NCI-H446 treated with DMSO at 0.1 percent for 48 hours (cell line): ENCODE data around the gene OR2V1.
"Not testable (repeated sequence)": the region's sequence is repeated elsewhere in the genome, so short reads cannot be mapped to it uniquely, and the experiment has no call there.

Experiments used
- DNase-seq: peaks from one replicate; lab custom pipeline; 2025; lab: John Stamatoyannopoulos, UW

Gene OR2V1

DNA sequence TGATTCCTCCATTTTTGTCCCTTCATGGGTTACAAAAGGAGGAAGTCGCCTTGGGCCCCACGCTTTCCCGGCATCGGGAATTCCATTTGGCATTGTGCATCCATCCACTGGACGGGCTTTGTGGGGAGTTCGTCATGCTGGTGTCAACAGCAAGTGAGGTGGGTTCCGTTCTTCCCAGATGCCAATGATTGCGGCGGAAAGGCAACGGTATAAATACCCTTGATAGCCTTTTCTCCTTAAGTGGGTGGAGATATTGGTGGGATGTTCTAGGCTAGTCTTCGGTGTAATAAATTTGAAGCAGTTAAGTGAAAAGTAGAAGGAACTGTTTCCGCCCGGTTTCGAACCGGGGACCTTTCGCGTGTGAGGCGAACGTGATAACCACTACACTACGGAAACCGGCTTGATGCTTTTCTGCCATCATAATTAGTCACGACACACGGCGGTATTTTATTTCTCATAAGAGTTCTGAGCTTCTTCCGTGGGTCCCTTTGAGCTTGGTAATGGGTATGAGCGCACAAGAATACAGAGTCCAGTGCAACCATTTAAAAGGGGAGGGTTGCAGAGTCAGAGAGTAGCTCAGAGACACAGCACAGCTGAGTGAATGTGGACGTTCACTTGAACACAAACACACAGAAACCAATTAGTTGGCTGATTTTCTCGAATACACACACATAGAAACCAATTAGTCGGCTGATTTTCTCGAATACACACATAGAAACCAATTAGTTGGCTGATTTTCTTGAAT is 28.9 kb downstream of the OR2V1 start:
- not testable (repeated sequence) for DNase-seq

DNA sequence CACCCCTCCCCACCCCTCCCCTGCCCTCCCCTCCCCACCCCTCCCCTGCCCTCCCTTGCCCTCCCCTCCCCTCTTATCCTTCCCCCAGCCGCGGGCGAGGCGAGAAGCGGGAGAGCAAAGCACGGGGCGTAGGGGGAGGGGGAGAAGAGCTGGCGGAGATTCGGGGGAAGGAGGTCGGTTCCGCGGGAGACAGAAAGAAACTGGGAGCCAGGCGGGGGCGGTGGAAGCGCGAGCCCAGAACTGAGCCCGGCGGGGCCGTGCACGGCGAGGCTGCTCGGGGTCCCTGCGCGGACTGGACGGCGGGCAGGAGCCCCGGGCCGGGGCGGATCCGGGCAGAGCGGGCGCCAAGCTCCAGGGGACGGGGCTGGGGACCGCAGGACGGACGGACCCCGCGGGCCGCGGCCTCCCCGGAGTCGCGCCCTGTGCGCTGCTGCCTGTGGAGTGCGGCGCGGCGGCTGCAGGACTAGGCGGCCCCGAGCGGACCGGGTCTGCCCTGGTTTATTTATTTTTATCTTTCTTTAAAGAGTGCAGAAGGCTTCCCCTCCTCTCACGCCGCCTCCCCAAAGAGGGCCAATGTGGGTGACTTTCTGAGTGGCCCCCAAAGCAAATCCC is 29.8 kb downstream of the OR2V1 start:
- DNase-seq = not testable (repeated sequence)

DNA sequence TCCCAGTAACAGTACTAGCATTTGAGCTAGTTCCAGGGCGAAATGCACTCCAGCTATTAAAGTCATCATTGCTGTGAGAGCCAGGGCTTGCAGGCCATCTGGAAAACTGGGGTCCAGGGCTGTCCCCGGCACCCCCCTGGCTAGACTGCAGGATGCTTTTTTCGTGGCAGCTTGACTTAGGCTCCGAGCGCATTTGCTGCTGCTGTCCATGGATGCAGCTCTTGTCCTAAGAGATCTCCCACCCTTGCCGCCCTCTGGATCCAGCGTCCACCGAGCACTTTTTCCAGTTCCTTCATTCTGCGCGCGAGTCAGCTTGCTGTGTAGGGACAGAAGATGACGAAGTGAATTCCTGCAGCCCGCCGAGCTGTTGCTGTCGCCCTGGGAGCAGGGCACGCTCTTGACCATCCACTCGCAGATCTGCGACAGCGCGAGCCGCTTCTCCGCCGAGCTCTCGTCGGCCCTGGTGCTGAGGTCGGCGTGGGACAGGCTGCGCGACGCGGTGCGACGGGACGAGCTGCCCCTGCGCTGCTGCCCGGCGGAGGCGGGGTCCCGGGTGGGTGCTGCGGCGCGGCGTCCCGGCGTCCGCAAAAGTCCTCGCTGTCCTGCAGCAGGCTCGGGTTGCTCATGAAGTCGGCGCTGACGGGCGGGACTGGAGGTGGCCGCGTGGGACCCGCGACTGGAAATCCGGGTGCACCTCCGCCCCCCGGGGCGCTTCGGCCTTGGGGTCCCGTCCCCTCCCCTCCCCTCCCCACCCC is 30.7 kb downstream of the OR2V1 start:
- DNase-seq = no peak

DNA sequence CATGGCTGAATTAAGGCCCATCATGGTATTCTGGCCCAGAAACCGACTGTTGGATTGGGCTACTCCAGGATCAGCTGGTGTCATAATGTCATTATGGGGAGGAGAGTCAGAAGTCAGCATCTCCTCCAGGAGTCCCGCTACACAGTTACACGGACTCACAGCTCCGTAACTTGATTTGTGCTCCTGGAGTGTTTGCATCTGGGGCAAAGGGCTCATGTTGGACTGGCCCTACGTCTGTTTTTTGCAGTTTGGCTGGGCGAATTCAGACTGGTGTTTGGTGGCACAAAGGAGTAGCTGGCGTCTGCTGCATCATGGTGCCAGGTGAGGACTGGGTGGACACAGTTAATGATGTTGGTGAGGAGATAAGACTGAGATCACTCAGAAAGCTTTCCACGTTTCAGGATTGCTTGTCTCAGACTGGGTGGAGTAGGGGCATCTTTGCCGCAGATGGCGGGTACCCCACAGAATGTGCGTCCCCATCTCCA is 31.3 kb downstream of the OR2V1 start:
- DNase-seq = no peak

DNA sequence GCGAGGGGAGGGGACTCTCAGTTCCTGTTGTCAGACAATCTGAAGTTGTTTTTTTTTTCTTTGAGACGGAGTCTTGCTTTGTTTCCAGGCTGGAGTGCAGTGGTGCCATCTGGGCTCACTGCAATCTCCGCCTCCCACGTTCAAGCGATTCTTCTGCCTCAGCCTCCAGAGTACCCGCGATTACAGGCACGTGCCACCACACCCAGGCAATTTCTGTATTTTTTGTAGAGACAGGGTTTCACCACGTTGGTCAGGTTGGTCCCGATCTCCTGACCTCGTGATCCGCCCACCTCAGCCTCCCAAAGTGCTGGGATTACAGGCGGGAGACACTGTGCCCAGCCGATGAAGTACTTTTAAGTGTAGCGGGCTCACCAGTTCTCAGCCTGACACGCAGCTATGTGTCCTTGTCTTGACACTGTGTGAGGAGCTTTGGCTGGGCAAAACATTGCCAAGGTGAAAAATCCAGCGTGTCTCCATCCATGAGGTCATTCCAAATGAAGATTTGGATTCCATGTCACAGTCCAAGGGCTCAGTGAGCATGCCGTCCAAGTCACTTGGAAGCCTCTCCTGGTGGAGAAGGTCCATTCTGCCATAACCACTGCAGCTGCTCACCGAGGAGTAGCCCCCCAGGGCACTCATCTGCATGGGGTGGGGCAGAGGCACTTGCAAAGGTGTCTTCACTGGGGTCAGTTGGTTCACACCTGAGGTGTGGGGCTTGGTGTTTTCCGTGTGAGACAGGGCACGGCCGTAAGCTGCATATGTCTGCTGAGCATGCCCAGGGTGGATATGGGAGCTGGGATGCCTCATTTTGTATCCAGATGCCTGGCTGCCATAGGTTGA is 32.0 kb downstream of the OR2V1 start:
- DNase-seq = no peak

DNA sequence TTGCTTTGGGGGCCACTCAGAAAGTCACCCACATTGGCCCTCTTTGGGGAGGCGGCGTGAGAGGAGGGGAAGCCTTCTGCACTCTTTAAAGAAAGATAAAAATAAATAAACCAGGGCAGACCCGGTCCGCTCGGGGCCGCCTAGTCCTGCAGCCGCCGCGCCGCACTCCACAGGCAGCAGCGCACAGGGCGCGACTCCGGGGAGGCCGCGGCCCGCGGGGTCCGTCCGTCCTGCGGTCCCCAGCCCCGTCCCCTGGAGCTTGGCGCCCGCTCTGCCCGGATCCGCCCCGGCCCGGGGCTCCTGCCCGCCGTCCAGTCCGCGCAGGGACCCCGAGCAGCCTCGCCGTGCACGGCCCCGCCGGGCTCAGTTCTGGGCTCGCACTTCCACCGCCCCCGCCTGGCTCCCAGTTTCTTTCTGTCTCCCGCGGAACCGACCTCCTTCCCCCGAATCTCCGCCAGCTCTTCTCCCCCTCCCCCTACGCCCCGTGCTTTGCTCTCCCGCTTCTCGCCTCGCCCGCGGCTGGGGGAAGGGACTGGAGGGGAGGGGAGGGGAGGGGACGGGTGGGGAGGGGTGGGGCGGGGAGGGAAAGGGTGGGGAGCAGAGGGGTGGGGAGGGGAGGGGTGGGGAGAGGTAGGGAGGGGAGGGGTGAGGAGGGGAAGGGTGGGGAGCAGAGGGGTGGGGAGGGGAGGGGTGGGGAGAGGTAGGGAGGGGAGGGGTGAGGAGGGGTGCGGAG is 33.0 kb downstream of the OR2V1 start:
- not testable (repeated sequence) for DNase-seq

DNA sequence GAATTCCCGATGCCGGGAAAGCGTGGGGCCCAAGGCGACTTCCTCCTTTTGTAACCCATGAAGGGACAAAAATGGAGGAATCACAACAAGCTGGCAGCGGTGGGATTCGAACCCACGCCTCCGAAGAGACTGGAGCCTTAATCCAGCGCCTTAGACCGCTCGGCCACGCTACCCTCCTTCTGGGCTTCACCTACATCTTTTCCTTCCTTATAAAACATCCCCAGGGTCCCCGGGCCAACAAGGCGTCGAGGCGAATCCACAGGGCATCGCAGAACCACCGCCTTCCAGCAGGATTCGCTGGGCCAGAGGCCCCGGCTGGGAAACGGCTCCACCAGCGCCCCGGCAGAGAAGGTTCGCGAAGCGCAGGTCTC is 33.6 kb downstream of the OR2V1 start:
- not testable (repeated sequence) for DNase-seq

DNA sequence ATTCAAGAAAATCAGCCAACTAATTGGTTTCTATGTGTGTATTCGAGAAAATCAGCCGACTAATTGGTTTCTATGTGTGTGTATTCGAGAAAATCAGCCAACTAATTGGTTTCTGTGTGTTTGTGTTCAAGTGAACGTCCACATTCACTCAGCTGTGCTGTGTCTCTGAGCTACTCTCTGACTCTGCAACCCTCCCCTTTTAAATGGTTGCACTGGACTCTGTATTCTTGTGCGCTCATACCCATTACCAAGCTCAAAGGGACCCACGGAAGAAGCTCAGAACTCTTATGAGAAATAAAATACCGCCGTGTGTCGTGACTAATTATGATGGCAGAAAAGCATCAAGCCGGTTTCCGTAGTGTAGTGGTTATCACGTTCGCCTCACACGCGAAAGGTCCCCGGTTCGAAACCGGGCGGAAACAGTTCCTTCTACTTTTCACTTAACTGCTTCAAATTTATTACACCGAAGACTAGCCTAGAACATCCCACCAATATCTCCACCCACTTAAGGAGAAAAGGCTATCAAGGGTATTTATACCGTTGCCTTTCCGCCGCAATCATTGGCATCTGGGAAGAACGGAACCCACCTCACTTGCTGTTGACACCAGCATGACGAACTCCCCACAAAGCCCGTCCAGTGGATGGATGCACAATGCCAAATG is 34.1 kb downstream of the OR2V1 start:
- not testable (repeated sequence) for DNase-seq

DNA sequence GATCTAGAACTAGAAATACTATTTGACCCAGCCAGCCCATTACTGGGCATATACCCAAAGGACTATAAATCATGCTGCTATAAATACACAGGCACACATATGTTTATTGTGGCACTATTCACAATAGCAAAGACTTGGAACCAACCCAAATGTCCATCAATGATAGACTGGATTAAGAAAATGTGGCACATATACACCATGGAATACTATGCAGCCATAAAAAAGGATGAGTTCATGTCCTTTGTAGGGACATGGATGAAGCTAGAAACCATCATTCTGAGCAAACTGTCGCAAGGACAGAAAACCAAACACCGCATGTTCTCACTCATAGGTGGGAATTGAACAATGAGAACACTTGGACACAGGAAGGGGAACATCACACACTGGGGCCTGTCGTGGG is 35.8 kb downstream of the OR2V1 start:
- DNase-seq = not testable (repeated sequence)

DNA sequence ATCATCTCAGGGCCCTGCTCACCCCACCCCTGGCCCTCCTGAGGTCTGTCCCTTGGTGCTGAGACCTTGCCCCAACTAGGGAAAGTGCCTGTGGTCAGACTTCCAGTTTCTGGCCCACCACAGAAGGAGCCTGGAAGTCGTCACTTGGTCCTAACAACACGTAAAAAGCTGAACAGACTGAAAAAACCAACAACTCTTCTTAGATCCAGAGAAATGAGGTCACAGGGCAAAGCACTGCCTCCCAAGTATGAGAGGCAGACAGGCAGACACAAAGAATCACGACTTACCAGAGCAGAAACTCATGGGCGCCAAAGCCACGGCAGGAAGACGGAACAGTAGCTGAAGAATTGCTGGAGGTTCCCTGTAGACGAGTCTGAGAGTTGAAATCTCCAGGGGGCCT is 38.5 kb downstream of the OR2V1 start:
- no peak for DNase-seq

DNA sequence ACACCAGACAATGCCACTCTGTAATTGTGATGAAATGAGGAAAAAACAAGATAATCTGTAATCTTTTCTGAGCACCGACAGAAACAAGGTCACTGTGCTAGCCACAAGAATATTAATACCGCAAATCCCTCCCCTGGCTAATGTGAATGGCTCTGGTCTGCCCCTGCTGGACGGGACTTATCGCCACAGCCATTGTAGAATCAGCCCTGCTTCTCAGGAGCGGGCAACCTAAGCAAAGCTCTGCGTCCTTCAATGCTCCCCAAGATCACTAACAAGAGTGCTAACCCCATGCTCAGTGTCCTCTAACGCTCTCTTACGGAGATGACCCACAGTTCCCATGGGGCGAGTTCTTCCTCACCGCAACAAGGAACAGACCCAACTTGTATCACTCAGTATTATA is 42.7 kb downstream of the OR2V1 start:
- no peak for DNase-seq

DNA sequence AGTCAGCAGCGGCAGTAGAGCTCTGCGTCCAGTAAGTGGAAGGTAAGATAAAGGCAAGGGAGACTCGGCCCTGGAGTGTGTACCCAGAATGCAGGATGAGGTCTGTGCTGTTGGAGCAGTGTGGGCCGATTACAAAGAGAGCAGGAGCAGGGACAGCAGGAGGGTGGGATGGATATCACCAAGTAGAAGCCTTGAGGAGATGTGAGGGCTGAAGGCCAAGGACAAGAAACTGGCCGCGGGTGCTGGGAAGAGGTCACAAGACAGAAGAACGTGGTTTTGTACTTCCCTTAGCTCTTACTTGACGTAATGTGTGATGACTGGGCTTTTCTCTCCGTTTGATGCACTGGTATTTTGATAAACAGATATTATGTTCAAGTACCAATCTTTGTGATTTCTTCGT is 43.7 kb downstream of the OR2V1 start:
- DNase-seq = no peak

DNA sequence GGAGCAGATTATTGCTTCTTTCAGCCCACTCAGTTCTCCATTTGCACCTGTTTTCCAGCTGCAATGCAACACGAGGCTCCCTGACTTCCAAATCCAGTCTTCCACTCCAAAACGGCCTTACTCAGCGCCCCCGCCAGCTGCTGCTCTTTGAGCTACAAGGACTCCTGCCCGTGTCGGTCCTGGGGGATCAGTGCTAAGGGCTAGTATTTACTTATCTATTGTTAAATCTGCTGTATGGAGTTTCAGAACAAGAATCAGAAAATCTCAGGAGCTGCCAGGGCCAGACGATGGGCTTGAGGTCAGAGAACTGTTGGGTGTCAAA is 44.1 kb downstream of the OR2V1 start:
- DNase-seq = no peak

DNA sequence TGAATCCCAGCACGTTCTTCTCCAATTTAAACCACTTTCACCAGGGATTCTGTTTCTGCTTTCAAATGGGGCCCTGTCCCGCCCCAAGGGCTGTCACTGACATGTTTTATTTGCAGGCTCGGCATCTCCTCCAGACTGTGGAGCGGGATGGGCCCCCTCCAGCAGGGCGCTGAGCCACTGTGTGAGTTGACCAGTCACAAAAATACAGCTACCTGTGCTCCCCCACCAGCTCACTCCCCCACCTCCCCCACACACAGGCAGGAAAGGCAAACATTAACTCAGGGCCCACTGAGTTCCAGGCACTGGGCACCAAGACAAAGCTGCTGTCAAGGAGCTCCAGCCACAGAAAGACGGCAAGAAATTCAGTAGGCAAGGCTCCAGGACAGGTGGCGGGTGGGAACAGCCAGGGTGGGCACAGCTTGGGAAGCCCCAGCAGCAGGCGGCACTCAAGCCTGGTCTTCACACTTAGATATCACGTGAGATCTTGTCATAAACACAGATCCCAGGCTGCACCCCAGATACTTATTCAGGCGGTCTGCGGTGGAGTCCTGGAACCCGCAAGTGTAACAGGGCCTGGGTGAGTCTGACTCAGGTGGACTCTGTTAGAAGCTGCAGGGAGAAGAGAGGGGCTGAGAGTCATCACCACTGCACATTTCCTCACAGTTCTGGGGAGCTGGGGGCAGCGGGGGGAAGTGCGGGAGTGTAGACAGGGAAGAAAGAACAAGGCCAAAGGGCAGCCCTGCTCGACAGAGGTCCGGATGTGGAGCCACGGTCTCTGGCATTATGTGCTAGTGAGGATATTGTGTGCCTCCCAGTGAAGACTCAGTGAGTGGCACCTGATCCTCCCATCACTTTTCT is 44.7 kb downstream of the OR2V1 start:
- no peak for DNase-seq

DNA sequence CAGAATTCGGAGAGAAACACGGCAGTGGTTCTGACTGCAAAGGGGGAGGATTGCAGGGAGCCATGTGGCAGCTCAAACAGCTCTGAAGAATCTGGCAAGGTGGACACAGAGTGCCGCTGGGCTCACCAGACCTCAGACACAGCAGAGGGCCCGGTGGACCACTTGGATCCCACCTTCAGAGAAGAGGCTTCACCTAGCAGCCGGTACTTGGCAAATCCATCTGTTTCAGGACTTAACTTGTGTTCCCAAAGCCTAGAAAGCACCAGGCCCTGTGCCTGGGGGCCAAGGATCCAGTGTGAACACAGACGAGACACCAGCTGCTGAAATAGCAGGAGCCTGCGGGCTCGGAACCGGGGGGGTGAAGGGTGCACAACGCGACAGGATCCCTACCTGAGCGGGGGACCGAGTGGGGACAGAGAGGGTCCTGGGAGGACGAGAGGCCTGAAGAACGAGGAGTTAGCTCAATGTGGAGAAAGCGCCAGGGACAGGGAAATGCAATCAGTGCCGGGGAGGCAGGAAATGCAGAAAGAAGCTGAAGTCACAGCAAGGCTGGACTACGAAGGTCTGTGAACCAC is 46.3 kb downstream of the OR2V1 start:
- DNase-seq = no peak

DNA sequence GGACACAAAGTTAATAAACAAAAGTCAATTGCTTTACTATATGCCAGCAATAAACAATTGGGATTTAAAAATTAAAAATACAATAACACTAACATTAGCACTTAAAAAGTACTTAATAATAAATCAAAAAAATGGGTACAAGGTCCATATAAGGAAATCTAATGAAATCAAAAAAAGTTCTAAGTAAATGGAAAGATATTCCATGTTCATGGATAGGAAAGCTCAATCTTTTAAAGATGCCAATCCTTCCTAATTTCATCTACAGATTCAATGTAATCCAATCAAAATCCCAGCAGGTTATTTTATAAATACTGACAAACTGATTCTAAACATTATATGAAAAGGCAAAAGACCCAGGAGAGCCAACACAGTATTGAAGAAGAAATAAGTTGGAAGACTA is 49.0 kb downstream of the OR2V1 start:
- DNase-seq = no peak

DNA sequence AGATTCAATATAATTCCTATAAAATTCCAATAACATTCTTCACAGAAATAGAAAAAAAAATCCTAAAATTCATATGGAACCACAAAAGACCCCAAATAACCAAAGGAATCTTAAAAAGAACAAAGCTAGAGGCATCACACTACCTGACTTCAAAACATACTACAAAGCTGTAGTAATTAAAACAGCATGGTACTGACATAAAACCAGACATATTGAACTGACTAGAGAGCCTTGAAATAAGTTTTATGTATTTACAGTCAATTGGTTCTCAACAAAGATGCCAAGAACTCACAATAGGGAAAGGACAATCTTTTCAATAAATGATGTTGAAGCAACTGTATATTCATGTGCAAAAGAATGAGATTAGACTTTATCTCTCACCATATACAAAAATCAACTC is 54.0 kb downstream of the OR2V1 start:
- no peak for DNase-seq
